K562 (cell line): ENCODE measurements around the gene KCP. TPM values are rescaled to one million over a fixed set of nuclear protein-coding genes. Genes with fewer than 3 reads are reported as not detected.

Source experiments
- ATAC-seq: fragments of 200-7000 bp; cut with Tn5 transposase; 3 replicates; pipeline ENCODE4 v1.9.1; 2020; ENCODE audit warnings: moderate library complexity
- BruUV-seq: library from RNA; stranded (reverse); fragments of 400-500 nt; replicated peaks from 2 replicates; lab custom pipeline; 2021; lab: Mats Ljungman, UMichigan
- CTCF ChIA-PET: fragments of 300-600 bp; formaldehyde crosslinking; extraction: SDS; loops from one replicate; lab custom pipeline; 2021; ENCODE audit warnings: low intra/inter-chr PET ratio; lab: Yijun Ruan, JAX
- POLR2A ChIA-PET: fragments of 300-600, 350-650 bp; sonication (Branson Sonifier 250); formaldehyde crosslinking; extraction: SDS; loops from one replicate; lab custom pipeline; 2021; ENCODE audit warnings: antibody characterized with exemption, inconsistent platforms; lab: Yijun Ruan, JAX
- DNase-seq, 4 experiments: peaks; one replicate each; pipeline versions ENCODE4 v3.0.0 to v3.0.0-alpha.2; 2011 to 2018; ENCODE audit warnings: low spot score in 3 of 4, mixed read lengths in 3 of 4; ENCODE audit errors: extremely low read depth in 1 of 4
- FAIRE-seq: peaks from 2 replicates; lab custom pipeline; 2011; peaks lifted over from hg19 to GRCh38; lab: Jason Lieb, UNC
- H2AFZ ChIP-seq: 2 replicates; pipeline ENCODE4 v1.6.0; 2011; ENCODE audit warnings: low read depth, low read length, control low read depth, inconsistent platforms
- H3K27ac ChIP-seq: fragments of 200-600 bp; 3 replicates; pipeline ENCODE4 v1.8.0; 2011; ENCODE audit warnings: low read depth, mild to moderate bottlenecking, control low read depth, inconsistent platforms, low read length, moderate library complexity, mixed read lengths; ENCODE audit errors: extremely low read depth
- H3K27me3 ChIP-seq, 2 experiments: fragments of 300-600 bp in 1 of 2; 2 replicates in 1 of 2; 3 replicates in 1 of 2; pipeline versions ENCODE4 v1.6.0 to v1.8.0; 2011; ENCODE audit warnings: inconsistent platforms in 2 of 2, low read length in 2 of 2, mild to moderate bottlenecking in 1 of 2, mixed read lengths in 1 of 2, moderate library complexity in 1 of 2; ENCODE audit not compliant: control insufficient read depth in 2 of 2, insufficient read depth in 2 of 2
- H3K36me3 ChIP-seq: fragments of 300-600 bp; 3 replicates; pipeline ENCODE4 v1.8.0; 2011; ENCODE audit warnings: mild to moderate bottlenecking, low read length, inconsistent platforms; ENCODE audit not compliant: control insufficient read depth, insufficient read depth
- H3K4me1 ChIP-seq, 2 experiments: fragments of 200-600 bp in 1 of 2; replicated peaks in 1 of 2; 2 replicates in 1 of 2; 3 replicates in 1 of 2; pipeline versions ENCODE4 v1.5.1 to v1.8.0; 2011; ENCODE audit warnings: inconsistent platforms in 2 of 2, low read length in 2 of 2, mild to moderate bottlenecking in 1 of 2, mixed read lengths in 1 of 2, moderate library complexity in 1 of 2; ENCODE audit not compliant: control insufficient read depth in 2 of 2, insufficient read depth in 2 of 2
- H3K4me2 ChIP-seq: 2 replicates; pipeline ENCODE4 v1.6.1; 2011; ENCODE audit warnings: low read length, control low read depth, inconsistent platforms, mixed read lengths; ENCODE audit not compliant: insufficient read depth
- H3K4me3 ChIP-seq: fragments of 200-600 bp; sonication (generic), shearing (Covaris generic); 2 replicates; pipeline ENCODE4 v1.5.1; 2016; ENCODE audit warnings: control low read depth, inconsistent platforms
- H3K79me2 ChIP-seq: fragments of 200-600 bp; 3 replicates; pipeline ENCODE4 v1.8.0; 2011; ENCODE audit warnings: low read length, inconsistent platforms; ENCODE audit not compliant: control insufficient read depth, insufficient read depth
- H3K9ac ChIP-seq, 2 experiments: 2 replicates each; pipeline versions ENCODE4 v1.6.0 to v1.6.1; 2011; ENCODE audit warnings: low read depth in 2 of 2, low read length in 2 of 2, control low read depth in 1 of 2, inconsistent platforms in 1 of 2, mild to moderate bottlenecking in 1 of 2, mixed read lengths in 1 of 2; ENCODE audit not compliant: insufficient read depth in 1 of 2
- H3K9me1 ChIP-seq: one replicate; pipeline ENCODE4 v1.6.0; 2011; ENCODE audit warnings: inconsistent platforms, mild to moderate bottlenecking, low read length, moderate library complexity; ENCODE audit not compliant: control insufficient read depth, insufficient read depth
- H3K9me3 ChIP-seq: replicated peaks from 2 replicates; pipeline ENCODE4 v1.5.1; 2011; ENCODE audit warnings: low read depth, low read length, inconsistent platforms; ENCODE audit not compliant: control insufficient read depth, insufficient read depth
- H4K20me1 ChIP-seq: replicated peaks from 2 replicates; pipeline ENCODE4 v1.6.1; 2011; ENCODE audit warnings: low read length, inconsistent platforms, mixed read lengths; ENCODE audit not compliant: control insufficient read depth, insufficient read depth
- BRD9 ChIP-seq: fragments of 450-650 bp; IDR thresholded peaks from 2 replicates; pipeline ENCODE4 v1.6.1; 2018; ENCODE audit warnings: low read depth; ENCODE audit not compliant: partially characterized antibody
- BRF1 ChIP-seq: IDR thresholded peaks from 3 replicates; pipeline ENCODE4 v1.6.1; 2011; ENCODE audit warnings: borderline replicate concordance, mild to moderate bottlenecking; ENCODE audit not compliant: insufficient read length; ENCODE audit errors: extremely low read depth
- CHD7 ChIP-seq: fragments of 200-600 bp; sonication (generic); IDR thresholded peaks from one replicate; pipeline ENCODE4 v1.6.1; 2012; ENCODE audit warnings: mild to moderate bottlenecking, low read depth, low read length, inconsistent platforms
- GTF2B ChIP-seq: IDR thresholded peaks from 2 replicates; pipeline ENCODE4 v1.6.1; 2011; ENCODE audit not compliant: insufficient read length; ENCODE audit errors: extremely low read depth
- MAFF ChIP-seq: IDR thresholded peaks from 2 replicates; pipeline ENCODE4 v1.6.1; 2012; ENCODE audit warnings: low read length, improper control_type of control experiment
- PKNOX1 ChIP-seq: fragments of 450-650 bp; IDR thresholded peaks from 2 replicates; pipeline ENCODE4 v1.6.1; 2016
- RUNX1 ChIP-seq: sonication (generic); IDR thresholded peaks from 2 replicates; pipeline ENCODE4 v1.6.1; 2016; ENCODE audit warnings: antibody characterized with exemption, low read depth
- ZBTB17 ChIP-seq: fragments of 450-650 bp; formaldehyde crosslinking; IDR thresholded peaks from 2 replicates; pipeline ENCODE4 v1.4.0; 2020; ENCODE audit warnings: mild to moderate bottlenecking
- WGBS: fragments of 100-300 bp; shearing (Covaris generic); methylation state at CpG from one replicate; pipeline ENCODE4 v1.1.6; 2016; ENCODE audit warnings: low coverage, mixed read lengths; ENCODE audit not compliant: insufficient coverage; ENCODE audit errors: missing lambda C conversion rate; 5-methylcytosine and 5-hydroxymethylcytosine counted together
- in situ Hi-C: fragments of 300-500 bp; cut with MboI; formaldehyde crosslinking; loops from 4 replicates; pipeline ENCODE4 v1.15.0; 2018; ENCODE audit warnings: inconsistent platforms, mixed read lengths
- intact Hi-C: fragments of 100-400 bp; cut with micrococcal nuclease; formaldehyde crosslinking; loops from 2 replicates; pipeline ENCODE4 v1.14.2; 2022
- polyA plus RNA-seq, 8 experiments: library from polyadenylated mRNA; depleted of rRNA in 4 of 8; stranded (reverse) in 5 of 8; unstranded in 3 of 8; fragments of >200 nt; fragmentation: Nextera tagmentation in 2 of 8; fragmentation: Illumina TruSeq in 1 of 8; extraction: Ambion mirVana in 2 of 8; extraction: Trizol in 1 of 8; gene quantifications; 2 replicates each; pipeline versions ENCODE4 v1.2.1 to v1.2.3, GENCODE V29; 2011 to 2014; ENCODE audit warnings: inconsistent platforms in 1 of 8, missing spikeins in 1 of 8
- total RNA-seq, 7 experiments: library from RNA; depleted of rRNA in 6 of 7; stranded (reverse); fragments of >200 nt in 6 of 7; fragmentation: Illumina TruSeq in 2 of 7; extraction: Trizol in 2 of 7; gene quantifications; 2 replicates each; pipeline versions ENCODE4 v1.2.1 to v1.2.3, GENCODE V29; 2011 to 2021; ENCODE audit warnings: low replicate concordance in 1 of 7

The KCP gene
- total and polyA plus RNA-seq, 9 of the 15 experiments (the other 6 are each of a cell fraction or from before 2014, with no cell fraction given) = 0.06 to 0.17 (median 0.12) TPM; not detected in 3

- no peak for TF ChIP-seq RUNX1
- TF ChIP-seq, all 486 proteins: peak for 0
Observed at GRCh38 chr7:128889121-128889520, 21.4 kb downstream of the KCP start (continued).

GRCh38 chr7:128888756-128889095 lies 21.8 kb downstream of the KCP start:
- POLR2A ChIA-PET = no interaction called here
- WGBS = 32% methylated on average over 11 of the region's 11 CpGs
- in situ Hi-C loops = no loop called here
- TF ChIP-seq ZBTB17 (CRISPR knock-in tag) (no peak), BRF1 (no peak), PKNOX1 (no peak), MAFF (no peak), CHD7 (no peak), BRD9 (no peak), GTF2B (no peak)

More at GRCh38 chr7:128888756-128889095, 21.8 kb downstream of the KCP start:
- FAIRE-seq (no peak), ATAC-seq (no peak), DNase-seq (no peak)
- no peak overlapping the region for H3K4me3 ChIP-seq
- no peaks in the 10 kb centered on the region; the same call in 1 of the 2 replicates for H4K20me1 ChIP-seq
- H3K9me1 ChIP-seq = no peaks in the 10 kb centered on the region
- intact Hi-C loops = no loop called here
- no peak overlapping the region for H3K4me2 ChIP-seq
- H2AFZ ChIP-seq = no peak overlapping the region
- H3K9ac ChIP-seq = peak overlapping the region in 1 of 2 experiments; percentile 11; a peak in 1 of 4 replicates
- peaks cover 4% of the 10 kb centered on the region for H3K9me3 ChIP-seq
- no peak overlapping the region for H3K27ac ChIP-seq
- H3K4me1 ChIP-seq = peaks cover 0 to 65% of the 10 kb centered on the region in 2 experiments; a peak in 3 of 5 replicates
- H3K36me3 ChIP-seq = no peaks in the 10 kb centered on the region
- no TSS peak for BruUV-seq
- no peaks in the 10 kb centered on the region for H3K79me2 ChIP-seq
- peaks cover 14 to 51% of the 10 kb centered on the region in 2 experiments for H3K27me3 ChIP-seq
- CTCF ChIA-PET = no interaction called here
